Caco-2 (cell line): Measurements from ENCODE around the gene SLC6A18. TPM values are rescaled to one million over a fixed set of nuclear protein-coding genes. Genes with fewer than 3 reads are reported as not detected.
"Not testable (repeated sequence)": the region's sequence is repeated elsewhere in the genome, so short reads cannot be mapped to it uniquely, and the experiment has no call there.

Source experiments
- BruUV-seq: library from RNA; stranded (reverse); fragments of 400-500 nt; replicated peaks from 2 replicates; lab custom pipeline; 2021; lab: Mats Ljungman, UMichigan
- CTCF ChIA-PET: fragments of 300-600 bp; sonication (Branson Sonifier 250); formaldehyde crosslinking; loops from one replicate; lab custom pipeline; 2022; ENCODE audit warnings: antibody characterized with exemption; lab: Charles Lee
- POLR2A ChIA-PET: fragments of 300-600 bp; sonication (Branson Sonifier 250); formaldehyde crosslinking; loops from one replicate; lab custom pipeline; 2022; ENCODE audit warnings: antibody characterized with exemption; lab: Charles Lee
- DNase-seq, 2 experiments: peaks; one replicate each; pipeline versions ENCODE4 v3.0.0 to v3.0.0-alpha.2; 2020 to 2022
- H3K27me3 ChIP-seq: replicated peaks from 2 replicates; pipeline ENCODE4 v1.6.0; 2011; ENCODE audit warnings: low read length; ENCODE audit not compliant: control insufficient read depth, insufficient read depth
- H3K36me3 ChIP-seq: 2 replicates; pipeline ENCODE4 v1.5.1; 2011; ENCODE audit warnings: low read length; ENCODE audit not compliant: control insufficient read depth, insufficient read depth
- H3K4me1 ChIP-seq: fragments of 250-450 bp; sonication (Bioruptor Pico); 2 replicates; pipeline ENCODE4 v1.5.1; 2020; ENCODE audit warnings: mild to moderate bottlenecking
- H3K4me3 ChIP-seq: 2 replicates; pipeline ENCODE4 v1.5.1; 2011; ENCODE audit warnings: low read depth, mild to moderate bottlenecking, control low read depth, low read length
- H3K9me3 ChIP-seq: fragments of 250-450 bp; sonication (Bioruptor Pico); 2 replicates; pipeline ENCODE4 v1.5.1; 2020; ENCODE audit warnings: mild to moderate bottlenecking, moderate library complexity
- H3K27ac Mint-ChIP-seq: one replicate; pipeline ENCODE4 v1.8.0; 2022; ENCODE audit warnings: mixed read lengths; ENCODE audit not compliant: unreplicated experiment
- H3K27me3 Mint-ChIP-seq: one replicate; pipeline ENCODE4 v1.8.0; 2022; ENCODE audit warnings: mixed read lengths; ENCODE audit not compliant: insufficient read depth, unreplicated experiment
- H3K36me3 Mint-ChIP-seq: one replicate; pipeline ENCODE4 v1.8.0; 2022; ENCODE audit warnings: mild to moderate bottlenecking, mixed read lengths; ENCODE audit not compliant: insufficient read depth, unreplicated experiment
- H3K4me1 Mint-ChIP-seq: one replicate; pipeline ENCODE4 v1.8.0; 2022; ENCODE audit warnings: low read depth, mixed read lengths; ENCODE audit not compliant: unreplicated experiment
- H3K4me3 Mint-ChIP-seq: one replicate; pipeline ENCODE4 v1.8.0; 2022; ENCODE audit warnings: mild to moderate bottlenecking, moderate library complexity, mixed read lengths; ENCODE audit not compliant: unreplicated experiment
- H3K9me3 Mint-ChIP-seq: one replicate; pipeline ENCODE4 v1.8.0; 2022; ENCODE audit warnings: mixed read lengths; ENCODE audit not compliant: unreplicated experiment
- intact Hi-C: fragments of 100-400 bp; cut with micrococcal nuclease; formaldehyde crosslinking; loops from one replicate; pipeline ENCODE4 v1.10.0; 2022; ENCODE audit not compliant: unreplicated experiment
- total RNA-seq: library from RNA; stranded (reverse); gene quantifications from 2 replicates; pipeline ENCODE4 v1.2.3, GENCODE V29; 2022
- TF ChIP-seq, protein P1 (sequence below), 2 experiments: fragments of 200-600 bp in 1 of 2; IDR thresholded peaks; 1 replicate in 1 of 2; 2 replicates in 1 of 2; pipeline versions ENCODE4 v1.5.1 to v1.8.0; 2011 to 2022; ENCODE audit warnings: antibody characterized with exemption in 1 of 2, control low read depth in 1 of 2, inconsistent platforms in 1 of 2, low read depth in 1 of 2, low read length in 1 of 2, mild to moderate bottlenecking in 1 of 2, moderate library complexity in 1 of 2; ENCODE audit not compliant: insufficient read depth in 1 of 2, severe bottlenecking in 1 of 2, unreplicated experiment in 1 of 2

Gene SLC6A18
- total RNA-seq, 1 experiment from 2014 or later, result not detected

- DNase-seq, result no peak
- Mint-ChIP-seq H3K4me3 (no peak overlapping the region), H3K27ac (no peak overlapping the region), H3K4me1 (no peaks in the 10 kb centered on the region), H3K27me3 (no peaks in the 10 kb centered on the region), H3K36me3 (peaks cover 8% of the 10 kb centered on the region), H3K9me3 (no peaks in the 10 kb centered on the region)
- intact Hi-C loops, result no loop called here
- H3K36me3 ChIP-seq, result no peaks in the 10 kb centered on the region
- CTCF ChIA-PET, result no interaction called here
- H3K9me3 ChIP-seq, result no peaks in the 10 kb centered on the region
- H3K4me1 ChIP-seq, result no peaks in the 10 kb centered on the region
- H3K27me3 ChIP-seq, result no peaks in the 10 kb centered on the region
- POLR2A ChIA-PET, result no interaction called here
- no peak overlapping the region for H3K4me3 ChIP-seq
- TF ChIP-seq, protein P1, sequence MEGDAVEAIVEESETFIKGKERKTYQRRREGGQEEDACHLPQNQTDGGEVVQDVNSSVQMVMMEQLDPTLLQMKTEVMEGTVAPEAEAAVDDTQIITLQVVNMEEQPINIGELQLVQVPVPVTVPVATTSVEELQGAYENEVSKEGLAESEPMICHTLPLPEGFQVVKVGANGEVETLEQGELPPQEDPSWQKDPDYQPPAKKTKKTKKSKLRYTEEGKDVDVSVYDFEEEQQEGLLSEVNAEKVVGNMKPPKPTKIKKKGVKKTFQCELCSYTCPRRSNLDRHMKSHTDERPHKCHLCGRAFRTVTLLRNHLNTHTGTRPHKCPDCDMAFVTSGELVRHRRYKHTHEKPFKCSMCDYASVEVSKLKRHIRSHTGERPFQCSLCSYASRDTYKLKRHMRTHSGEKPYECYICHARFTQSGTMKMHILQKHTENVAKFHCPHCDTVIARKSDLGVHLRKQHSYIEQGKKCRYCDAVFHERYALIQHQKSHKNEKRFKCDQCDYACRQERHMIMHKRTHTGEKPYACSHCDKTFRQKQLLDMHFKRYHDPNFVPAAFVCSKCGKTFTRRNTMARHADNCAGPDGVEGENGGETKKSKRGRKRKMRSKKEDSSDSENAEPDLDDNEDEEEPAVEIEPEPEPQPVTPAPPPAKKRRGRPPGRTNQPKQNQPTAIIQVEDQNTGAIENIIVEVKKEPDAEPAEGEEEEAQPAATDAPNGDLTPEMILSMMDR (IDR thresholded peaks at IDR 0.05; ENCODE audit: insufficient read depth in 1 of 2, low read depth in 1 of 2, low read length in 1 of 2, severe bottlenecking in 1 of 2, unreplicated experiment in 1 of 2), result no peak
- BruUV-seq, result no TSS peak
These were observed 57.2 kb downstream of the SLC6A18 start for GRCh38 chr5:1282131-1282992.

GRCh38 chr5:1282993-1283728 lies 58.0 kb downstream of the SLC6A18 start:
- H3K36me3 Mint-ChIP-seq, BruUV-seq, H3K27me3 Mint-ChIP-seq, H3K27me3 ChIP-seq, CTCF ChIA-PET, H3K36me3 ChIP-seq, H3K4me1 ChIP-seq, H3K9me3 ChIP-seq, H3K27ac Mint-ChIP-seq, H3K4me1 Mint-ChIP-seq, H3K4me3 Mint-ChIP-seq, POLR2A ChIA-PET, intact Hi-C loops, H3K4me3 ChIP-seq, H3K9me3 Mint-ChIP-seq, DNase-seq: not testable (repeated sequence)

DNA sequence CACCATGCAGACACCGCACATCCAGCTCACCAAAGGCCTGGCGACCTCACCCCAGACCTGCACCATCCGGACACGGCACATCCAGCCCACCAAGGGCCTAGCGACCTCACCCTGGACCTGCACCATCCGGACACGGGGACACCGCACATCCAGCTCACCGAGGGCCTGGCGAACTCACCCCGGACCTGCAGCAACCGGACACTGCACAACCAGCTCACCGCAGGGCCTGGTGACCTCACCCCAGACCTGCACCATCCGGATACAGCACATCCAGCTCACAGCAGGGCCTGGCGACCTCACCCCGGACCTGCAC lies 58.5 kb downstream of the SLC6A18 start:
- DNase-seq, POLR2A ChIA-PET, H3K36me3 ChIP-seq, H3K4me3 ChIP-seq, H3K27me3 Mint-ChIP-seq, H3K27me3 ChIP-seq, H3K36me3 Mint-ChIP-seq, intact Hi-C loops, CTCF ChIA-PET, H3K4me3 Mint-ChIP-seq, H3K27ac Mint-ChIP-seq, H3K9me3 ChIP-seq, H3K4me1 Mint-ChIP-seq, H3K4me1 ChIP-seq, BruUV-seq: not testable (repeated sequence)
- H3K9me3 Mint-ChIP-seq, result peaks cover 10% of the 10 kb centered on the region

GRCh38 chr5:1284336-1284970 lies 59.3 kb downstream of the SLC6A18 start:
- H3K4me1 ChIP-seq, H3K4me1 Mint-ChIP-seq, H3K27ac Mint-ChIP-seq, BruUV-seq, H3K27me3 ChIP-seq, intact Hi-C loops, H3K4me3 Mint-ChIP-seq, POLR2A ChIA-PET, H3K9me3 ChIP-seq, DNase-seq, H3K27me3 Mint-ChIP-seq, CTCF ChIA-PET, H3K36me3 Mint-ChIP-seq, H3K36me3 ChIP-seq, H3K4me3 ChIP-seq: not testable (repeated sequence)
- H3K9me3 Mint-ChIP-seq, result peaks cover 11% of the 10 kb centered on the region
